H1 (cell line): ENCODE measurements around the gene HYAL1. TPM values are rescaled to one million over a fixed set of nuclear protein-coding genes. Genes with fewer than 3 reads are reported as not detected.
A peak's percentile ranks its signal among the peaks of the same experiment; 100 is the strongest.

Experiments
- CTCF ChIA-PET: fragments of 300-600 bp; sonication (Branson Sonifier 250); formaldehyde crosslinking; loops from one replicate; lab custom pipeline; 2021; ENCODE audit not compliant: partially characterized antibody; lab: Charles Lee
- POLR2A ChIA-PET: fragments of 300-600 bp; sonication (Branson Sonifier 250); formaldehyde crosslinking; loops from one replicate; lab custom pipeline; 2021; ENCODE audit warnings: inconsistent platforms; ENCODE audit not compliant: partially characterized antibody; lab: Charles Lee
- DNase-seq, 2 experiments: peaks; one replicate each; pipeline versions ENCODE4 v3.0.0 to v3.0.0-alpha.2; 2010 to 2022; ENCODE audit warnings: low spot score in 2 of 2, low read depth in 1 of 2, mixed read lengths in 1 of 2
- FAIRE-seq: peaks from 2 replicates; lab custom pipeline; 2011; peaks lifted over from hg19 to GRCh38; lab: Jason Lieb, UNC
- H2AFZ ChIP-seq: 2 replicates; pipeline ENCODE4 v1.8.1; 2012; ENCODE audit warnings: low read length, inconsistent platforms
- H2AK5ac ChIP-seq: 2 replicates; pipeline ENCODE4 v1.6.1; 2013; ENCODE audit warnings: low read depth, low read length
- H2BK120ac ChIP-seq: replicated peaks from 2 replicates; pipeline ENCODE3; 2013; ENCODE audit warnings: low read depth, low read length, inconsistent platforms
- H2BK12ac ChIP-seq: 2 replicates; pipeline ENCODE4 v1.6.1; 2013; ENCODE audit warnings: low read depth, low read length
- H2BK15ac ChIP-seq: 2 replicates; pipeline ENCODE4 v1.6.1; 2013; ENCODE audit warnings: low read length
- H2BK20ac ChIP-seq: 2 replicates; pipeline ENCODE4 v1.6.1; 2013; ENCODE audit warnings: low read length
- H2BK5ac ChIP-seq: 2 replicates; pipeline ENCODE4 v1.6.1; 2013; ENCODE audit warnings: low read depth, low read length
- H3K14ac ChIP-seq: 2 replicates; pipeline ENCODE4 v1.6.1; 2013; ENCODE audit warnings: inconsistent platforms; ENCODE audit not compliant: insufficient read length
- H3K18ac ChIP-seq: 2 replicates; pipeline ENCODE4 v1.6.1; 2013; ENCODE audit warnings: low read length; ENCODE audit errors: extremely low read depth
- H3K23ac ChIP-seq: 2 replicates; pipeline ENCODE4 v1.6.1; 2013; ENCODE audit warnings: inconsistent platforms; ENCODE audit not compliant: insufficient read length
- H3K23me2 ChIP-seq: 2 replicates; pipeline ENCODE4 v1.6.1; 2013; ENCODE audit warnings: low read depth, low read length
- H3K27ac ChIP-seq: 2 replicates; pipeline ENCODE4 v1.6.1; 2011; ENCODE audit warnings: low read depth, low read length, inconsistent platforms
- H3K27me3 ChIP-seq, 4 experiments: replicated peaks in 1 of 4; 1 replicate in 1 of 4; 2 replicates in 3 of 4; pipeline versions ENCODE4 v1.6.1 to v1.8.1; 2011 to 2013; ENCODE audit warnings: low read length in 3 of 4, mild to moderate bottlenecking in 3 of 4, inconsistent platforms in 2 of 4, mixed read lengths in 2 of 4, moderate library complexity in 1 of 4; ENCODE audit not compliant: control insufficient read depth in 3 of 4, insufficient read depth in 3 of 4; ENCODE audit errors: extremely low read depth in 1 of 4
- H3K36me3 ChIP-seq, 4 experiments: 2 replicates each; pipeline versions ENCODE4 v1.6.1 to v1.8.1; 2011 to 2013; ENCODE audit warnings: mild to moderate bottlenecking in 4 of 4, low read length in 3 of 4, moderate library complexity in 2 of 4, control low read depth in 1 of 4, inconsistent platforms in 1 of 4; ENCODE audit not compliant: insufficient read depth in 4 of 4, control insufficient read depth in 2 of 4
- H3K4ac ChIP-seq: replicated peaks from 2 replicates; pipeline ENCODE3; 2013; ENCODE audit warnings: low read length, low read depth, mixed read lengths, inconsistent platforms; ENCODE audit not compliant: insufficient read length
- H3K4me1 ChIP-seq, 4 experiments: replicated peaks in 1 of 4; 1 replicate in 1 of 4; 2 replicates in 3 of 4; pipeline versions ENCODE4 v1.6.1 to v1.8.1; 2011 to 2013; ENCODE audit warnings: low read length in 3 of 4, inconsistent platforms in 2 of 4, mixed read lengths in 1 of 4; ENCODE audit not compliant: insufficient read depth in 4 of 4, control insufficient read depth in 3 of 4
- H3K4me2 ChIP-seq, 2 experiments: 2 replicates each; pipeline versions ENCODE4 v1.6.1 to v1.8.1; 2011 to 2013; ENCODE audit warnings: low read depth in 2 of 2, low read length in 2 of 2, control low read depth in 1 of 2, inconsistent platforms in 1 of 2, mild to moderate bottlenecking in 1 of 2; ENCODE audit not compliant: insufficient read depth in 1 of 2
- H3K4me3 ChIP-seq, 4 experiments: fragments of 200-600, 300-600 bp in 1 of 4; sonication (generic), shearing (Covaris generic), sonication (Bioruptor Twin) in 1 of 4; 2 replicates each; pipeline versions ENCODE4 v1.5.1 to v1.8.1; 2011 to 2016; ENCODE audit warnings: low read length in 4 of 4, low read depth in 3 of 4, control low read depth in 2 of 4, inconsistent platforms in 2 of 4, mild to moderate bottlenecking in 2 of 4, mixed read lengths in 1 of 4, moderate library complexity in 1 of 4; ENCODE audit not compliant: insufficient read depth in 2 of 4; ENCODE audit errors: extremely low read depth in 1 of 4
- H3K56ac ChIP-seq: replicated peaks from 2 replicates; pipeline ENCODE3; 2013; ENCODE audit warnings: low read depth, mild to moderate bottlenecking, mixed read lengths, low read length, inconsistent platforms; ENCODE audit not compliant: insufficient read length
- H3K79me1 ChIP-seq: 2 replicates; pipeline ENCODE4 v1.6.1; 2013; ENCODE audit warnings: low read depth, low read length, control low read depth
- H3K79me2 ChIP-seq, 2 experiments: 2 replicates each; pipeline versions ENCODE4 v1.6.1 to v1.8.1; 2012 to 2013; ENCODE audit warnings: low read length in 2 of 2, mild to moderate bottlenecking in 2 of 2, inconsistent platforms in 1 of 2; ENCODE audit not compliant: insufficient read depth in 2 of 2, control insufficient read depth in 1 of 2
- H3K9ac ChIP-seq, 4 experiments: replicated peaks in 1 of 4; 1 replicate in 1 of 4; 2 replicates in 3 of 4; pipeline versions ENCODE4 v1.6.1 to v1.8.1; 2011 to 2013; ENCODE audit warnings: low read depth in 3 of 4, low read length in 3 of 4, control low read depth in 2 of 4, mild to moderate bottlenecking in 2 of 4, moderate library complexity in 2 of 4, inconsistent platforms in 1 of 4; ENCODE audit errors: extremely low read depth in 1 of 4
- H3K9me3 ChIP-seq, 2 experiments: 2 replicates each; pipeline versions ENCODE4 v1.6.1 to v1.8.1; 2012 to 2013; ENCODE audit warnings: mild to moderate bottlenecking in 2 of 2, moderate library complexity in 2 of 2, control low read depth in 1 of 2, inconsistent platforms in 1 of 2, low read depth in 1 of 2, low read length in 1 of 2, mixed read lengths in 1 of 2; ENCODE audit not compliant: insufficient read depth in 2 of 2
- H4K20me1 ChIP-seq, 2 experiments: replicated peaks in 1 of 2; 2 replicates each; pipeline versions ENCODE3 to v1.8.1; 2011 to 2013; ENCODE audit warnings: inconsistent platforms in 2 of 2, low read length in 2 of 2, mild to moderate bottlenecking in 1 of 2; ENCODE audit not compliant: insufficient read depth in 2 of 2, control insufficient read depth in 1 of 2
- H4K5ac ChIP-seq: 2 replicates; pipeline ENCODE4 v1.6.1; 2013; ENCODE audit warnings: low read length, low read depth, mixed read lengths, inconsistent platforms; ENCODE audit not compliant: insufficient read length
- H4K8ac ChIP-seq: 2 replicates; pipeline ENCODE4 v1.8.0; 2013; ENCODE audit warnings: mild to moderate bottlenecking, moderate library complexity, low read length, inconsistent platforms; ENCODE audit not compliant: insufficient read depth; ENCODE audit errors: extremely low read depth
- H4K91ac ChIP-seq: replicated peaks from 2 replicates; pipeline ENCODE3; 2013; ENCODE audit warnings: low read length, mixed read lengths, inconsistent platforms; ENCODE audit not compliant: insufficient read length
- E2F6 ChIP-seq: IDR thresholded peaks from 2 replicates; pipeline ENCODE4 v1.6.1; 2012; ENCODE audit warnings: inconsistent platforms
- EZH2 ChIP-seq: fragments of 200-600 bp; sonication (generic); IDR thresholded peaks from 2 replicates; pipeline ENCODE4 v1.7.1; 2012; ENCODE audit warnings: low read depth, mild to moderate bottlenecking, moderate library complexity, low read length, inconsistent platforms; ENCODE audit not compliant: severe bottlenecking
- RAD21 ChIP-seq, 2 experiments: IDR thresholded peaks in 1 of 2; conservative IDR thresholded peaks in 1 of 2; 2 replicates each; pipeline ENCODE4 v1.6.1; 2011; ENCODE audit warnings: low read depth in 2 of 2, low read length in 2 of 2, improper control_type of control experiment in 1 of 2, inconsistent platforms in 1 of 2, mild to moderate bottlenecking in 1 of 2, moderate library complexity in 1 of 2
- SP1 ChIP-seq: IDR thresholded peaks from 2 replicates; pipeline ENCODE4 v1.6.1; 2011; ENCODE audit warnings: low read depth, low read length
- SRF ChIP-seq: IDR thresholded peaks from 2 replicates; pipeline ENCODE4 v1.6.1; 2011; ENCODE audit warnings: mild to moderate bottlenecking, low read depth, low read length, moderate library complexity
- WGBS, 2 experiments: shearing (Covaris generic) in 1 of 2; methylation state at CpG; one replicate each; pipeline versions ENCODE4 v1.1.6 to v1.1.7; 2013 to 2015; ENCODE audit warnings: low lambda C conversion rate in 2 of 2, mixed read lengths in 2 of 2, inconsistent platforms in 1 of 2, low coverage in 1 of 2, missing lambda C conversion rate in 1 of 2; ENCODE audit not compliant: insufficient replicate concordance in 2 of 2, insufficient coverage in 1 of 2, insufficient read length in 1 of 2; ENCODE audit errors: extremely low coverage in 1 of 2, missing lambda C conversion rate in 1 of 2; 5-methylcytosine and 5-hydroxymethylcytosine counted together
- polyA plus RNA-seq, 7 experiments: library from polyadenylated mRNA; depleted of rRNA in 3 of 7; stranded (reverse) in 5 of 7; unstranded in 2 of 7; fragments of >200 nt in 5 of 7; fragments of 200-250 nt in 2 of 7; gene quantifications; 1 replicate in 5 of 7; 2 replicates in 1 of 7; 4 replicates in 1 of 7; pipeline versions ENCODE4 v1.2.1 to v1.2.3, GENCODE V29; 2011 to 2013; ENCODE audit warnings: missing spikeins in 2 of 7, mixed read lengths in 2 of 7
- total RNA-seq: library from RNA; stranded (reverse); fragmentation: NEBNext Ultra II Directional; extraction: Animal tissue kit (Norgen Biotek cat#: 25700); gene quantifications from 2 replicates; pipeline ENCODE4 v1.2.1, GENCODE V29; 2021

The HYAL1 gene
- total and polyA plus RNA-seq, 2 of the 8 experiments (the other 6 are each of a cell fraction or from before 2014, with no cell fraction given), result 2.0 to 5.4 TPM

GRCh38 chr3:50264964-50265485 lies 38.3 kb downstream of the HYAL1 start:
- Histone ChIP-seq H4K8ac (peak overlapping the region; percentile 82; the same call in 1 of the 2 replicates), H2BK15ac (peak overlapping the region; percentile 95; the same call in 1 of the 2 replicates), H3K4ac (peak overlapping the region; percentile 16), H3K23ac (no peak overlapping the region), H3K4me2 (peak overlapping the region; percentile 46 to 58; a peak in 3 of 4 replicates), H3K18ac (peak overlapping the region; percentile 86), H3K27ac (peak overlapping the region; percentile 71), H2AK5ac (peak overlapping the region; percentile 29), H3K9me3 (no peaks in the 10 kb centered on the region), H3K9ac (peak overlapping the region in 1 of 4 experiments; percentile 17; a peak in 1 of 7 replicates), H2AFZ (no peak overlapping the region), H2BK120ac (no peak overlapping the region), H3K23me2 (peaks cover 4% of the 10 kb centered on the region; the same call in 1 of the 2 replicates), H3K4me1 (peaks cover 0 to 58% (median 45%) of the 10 kb centered on the region in 4 experiments; a peak in 6 of 7 replicates), H3K27me3 (no peaks in the 10 kb centered on the region; a peak in 2 of 7 replicates), H3K56ac (no peak overlapping the region), H2BK12ac (peak overlapping the region; percentile 91)
- no peak for DNase-seq
- 63% methylated on average over 7 of the region's 7 CpGs; no CpG with 5 or more reads in 1 of the 2 experiments for WGBS, 2 experiments
- ChIA-PET CTCF (interaction anchor here (0.8 to 53.5 kb wide), 12 partner anchors 9 to 77 kb away, joined by 3 to 2149 read pairs (median 10); partner anchors contain the start of genes GNAI2, GNAT1, HYAL2 and LSMEM2), POLR2A (interaction anchor here (0.8 to 3.5 kb wide), 22 partner anchors 11 to 384 kb away, joined by 3 to 19 read pairs (median 5); partner anchors contain the start of genes GNAI2, HYAL2, HYAL3 and LSMEM2)
- 0 out of 2 replicates have a peak, but pooled peaks have one; percentile 20 for TF ChIP-seq E2F6
- no peak for TF ChIP-seq EZH2
- TF ChIP-seq SP1, result peak; percentile 1; the same call in 1 of the 2 replicates
- no peak for TF ChIP-seq RAD21 (IDR thresholded peaks at IDR 0.05 in 1 of 2, conservative IDR thresholded peaks at IDR 0.05 in 1 of 2; ENCODE audit: low read depth in 2 of 2, low read length in 2 of 2)
- no peak for TF ChIP-seq SRF
- TF ChIP-seq, all 59 proteins: peak for 2
- Histone ChIP-seq H3K36me3 (no peaks in the 10 kb centered on the region), H3K79me1 (no peaks in the 10 kb centered on the region), H4K91ac (peak overlapping the region; percentile 38), H3K4me3 (peak overlapping the region in 1 of 4 experiments; percentile 2; a peak in 1 of 8 replicates), H3K14ac (no peak overlapping the region), H3K79me2 (no peaks in the 10 kb centered on the region), H2BK5ac (peak overlapping the region; percentile 86), H4K5ac (peak overlapping the region; percentile 74), H4K20me1 (peaks cover 0 to 1% of the 10 kb centered on the region in 2 experiments), H2BK20ac (peak overlapping the region; percentile 95; the same call in 1 of the 2 replicates)
- FAIRE-seq, result no peak
